Aorta (tissue), 5 donors: ENCODE results near the gene SLC22A23. TPM values are rescaled to one million over a fixed set of nuclear protein-coding genes. Genes with fewer than 3 reads are reported as not detected.
A peak's percentile ranks its signal among the peaks of the same experiment; 100 is the strongest.

Experiments
- ATAC-seq: fragments of 200-7000 bp; cut with Tn5 transposase; one replicate; pipeline ENCODE4 v1.9.1; 2022; ENCODE audit warnings: moderate library complexity; ENCODE audit not compliant: low FRiP score
- DNase-seq, 2 donors: peaks; one replicate each; pipeline ENCODE4 v3.0.0-alpha.2; 2020
- H3K27ac ChIP-seq, 2 donors: one replicate each; pipeline ENCODE4 v1.5.1; 2013; ENCODE audit warnings: low read length in 2 of 2, mild to moderate bottlenecking in 2 of 2, moderate library complexity in 2 of 2, control low read depth in 1 of 2, inconsistent platforms in 1 of 2, low read depth in 1 of 2
- H3K27me3 ChIP-seq, 2 donors: one replicate each; pipeline ENCODE4 v1.6.1; 2013; ENCODE audit warnings: control low read depth in 1 of 2, low read length in 1 of 2, mild to moderate bottlenecking in 1 of 2, moderate library complexity in 1 of 2; ENCODE audit not compliant: insufficient read depth in 2 of 2, control insufficient read depth in 1 of 2
- H3K36me3 ChIP-seq, 2 donors: one replicate each; pipeline ENCODE4 v1.6.1; 2013; ENCODE audit warnings: control low read depth in 1 of 2, low read length in 1 of 2, mild to moderate bottlenecking in 1 of 2; ENCODE audit not compliant: insufficient read depth in 2 of 2, control insufficient read depth in 1 of 2
- H3K4me1 ChIP-seq, 2 donors: one replicate each; pipeline ENCODE4 v1.6.1; 2013; ENCODE audit warnings: low read length in 2 of 2, control low read depth in 1 of 2, mild to moderate bottlenecking in 1 of 2, moderate library complexity in 1 of 2; ENCODE audit not compliant: insufficient read depth in 2 of 2, control insufficient read depth in 1 of 2
- H3K4me3 ChIP-seq, 2 donors: one replicate each; pipeline ENCODE4 v1.5.1; 2013; ENCODE audit warnings: low read length in 2 of 2, control low read depth in 1 of 2, mild to moderate bottlenecking in 1 of 2
- H3K9me3 ChIP-seq: one replicate; pipeline ENCODE4 v1.6.1; 2013; ENCODE audit warnings: mild to moderate bottlenecking, low read length; ENCODE audit not compliant: control insufficient read depth
- WGBS, 2 donors: extraction: QIAGEN DNeasy Blood & Tissue Kit; methylation state at CpG; one replicate each; pipeline ENCODE4 v1.1.7; 2013; 5-methylcytosine and 5-hydroxymethylcytosine counted together
- intact Hi-C, 2 donors: fragments of 100-400 bp; cut with DNase I; formaldehyde crosslinking; loops; one replicate each; pipeline versions ENCODE4 v1.14.2 to v1.15.0; 2022
- polyA plus RNA-seq, 2 donors: library from polyadenylated mRNA; stranded (reverse); fragments of 200-250 nt; gene quantifications; one replicate each; pipeline ENCODE4 v1.2.3, GENCODE V29; 2013
- total RNA-seq, 2 donors: library from RNA; stranded (reverse); fragmentation: NEBNext Ultra II Directional; extraction: Animal tissue kit (Norgen Biotek cat#: 25700); gene quantifications; one replicate each; pipeline ENCODE4 v1.2.1, GENCODE V29; 2021
- donor health status: healthy with polysubstance abuse.
- donor health status: Bipolar disorder and iron deficiency.
- donor health status: DM: no; HTN: no; CAD: no.
- donor health status: DM: no; HTN: no; CAD: no.
- donor health status: DM: yes; HTN: yes; CAD: no.

The SLC22A23 gene
- total and polyA plus RNA-seq, 4 donors: 1.5 to 9.4 (median 4.3) TPM

- intact Hi-C loops: no loop called here
- peak in 1 of 2 donors; percentile 40 for DNase-seq
- WGBS, 2 donors: 86 to 87% methylated on average over 20 of the region's 20 CpGs
Observed at GRCh38 chr6:3314621-3315467, 142.0 kb downstream of the SLC22A23 start.

GRCh38 chr6:3314176-3314575 lies 142.7 kb downstream of the SLC22A23 start:
- ATAC-seq (no peak), DNase-seq (peak in 1 of 2 donors; percentile 17)
- Histone ChIP-seq H3K9me3 (no peaks in the 10 kb centered on the region), H3K4me1 (no peaks in the 10 kb centered on the region), H3K27ac (no peak overlapping the region), H3K4me3 (no peak overlapping the region), H3K36me3 (no peaks in the 10 kb centered on the region), H3K27me3 (no peaks in the 10 kb centered on the region)
- 90 to 94% methylated on average over 7 of the region's 7 CpGs for WGBS, 2 donors
- intact Hi-C loops: no loop called here

More at GRCh38 chr6:3314621-3315467, 142.0 kb downstream of the SLC22A23 start:
- Histone ChIP-seq H3K27me3 (no peaks in the 10 kb centered on the region), H3K4me1 (no peaks in the 10 kb centered on the region), H3K36me3 (no peaks in the 10 kb centered on the region), H3K4me3 (no peak overlapping the region), H3K9me3 (no peaks in the 10 kb centered on the region), H3K27ac (no peak overlapping the region)
- ATAC-seq: no peak

GRCh38 chr6:3312604-3313231 lies 144.1 kb downstream of the SLC22A23 start:
- 74 to 75% methylated on average over 11 of the region's 11 CpGs for WGBS, 2 donors
- ATAC-seq (no peak), DNase-seq (peak; percentile 69 to 73)

GRCh38 chr6:3311826-3312225 lies 145.0 kb downstream of the SLC22A23 start:
- Histone ChIP-seq H3K4me1 (no peaks in the 10 kb centered on the region), H3K27ac (no peak overlapping the region), H3K4me3 (no peak overlapping the region), H3K36me3 (no peaks in the 10 kb centered on the region), H3K9me3 (no peaks in the 10 kb centered on the region), H3K27me3 (no peaks in the 10 kb centered on the region)
- no peak for ATAC-seq
- WGBS, 2 donors: 86 to 90% methylated on average over 6 of the region's 6 CpGs
- intact Hi-C loops: no loop called here
- DNase-seq: no peak

More at GRCh38 chr6:3312604-3313231, 144.1 kb downstream of the SLC22A23 start:
- no peak overlapping the region for H3K27ac ChIP-seq
- intact Hi-C loops: no loop called here
- no peaks in the 10 kb centered on the region for H3K36me3 ChIP-seq
- H3K4me1 ChIP-seq: no peaks in the 10 kb centered on the region
- H3K4me3 ChIP-seq: no peak overlapping the region
- no peaks in the 10 kb centered on the region for H3K27me3 ChIP-seq
- H3K9me3 ChIP-seq: no peaks in the 10 kb centered on the region

GRCh38 chr6:3310703-3311102 lies 146.1 kb downstream of the SLC22A23 start:
- no peak for DNase-seq
- no peak for ATAC-seq

GRCh38 chr6:3310051-3310448 lies 146.8 kb downstream of the SLC22A23 start:
- H3K4me1 ChIP-seq: no peaks in the 10 kb centered on the region
- DNase-seq: peak in 1 of 2 donors; percentile 51
- intact Hi-C loops: no loop called here
- WGBS, 2 donors: 87 to 93% methylated on average over 3 to 6 of the region's 6 CpGs
- no peak overlapping the region for H3K27ac ChIP-seq
- H3K36me3 ChIP-seq: no peaks in the 10 kb centered on the region
- no peaks in the 10 kb centered on the region for H3K9me3 ChIP-seq
- ATAC-seq: no peak
- H3K4me3 ChIP-seq: no peak overlapping the region
- no peaks in the 10 kb centered on the region for H3K27me3 ChIP-seq

More at GRCh38 chr6:3310703-3311102, 146.1 kb downstream of the SLC22A23 start:
- H3K4me1 ChIP-seq: no peaks in the 10 kb centered on the region
- WGBS, 2 donors: 80 to 82% methylated on average over 9 of the region's 9 CpGs
- intact Hi-C loops: no loop called here
- no peaks in the 10 kb centered on the region for H3K9me3 ChIP-seq
- H3K36me3 ChIP-seq: no peaks in the 10 kb centered on the region
- no peak overlapping the region for H3K4me3 ChIP-seq
- H3K27me3 ChIP-seq: no peaks in the 10 kb centered on the region
- no peak overlapping the region for H3K27ac ChIP-seq

GRCh38 chr6:3309391-3310050 lies 147.3 kb downstream of the SLC22A23 start:
- Histone ChIP-seq H3K27ac (no peak overlapping the region), H3K36me3 (no peaks in the 10 kb centered on the region), H3K9me3 (no peaks in the 10 kb centered on the region), H3K4me3 (no peak overlapping the region), H3K27me3 (no peaks in the 10 kb centered on the region), H3K4me1 (no peaks in the 10 kb centered on the region)
- 85 to 91% methylated on average over 11 of the region's 11 CpGs for WGBS, 2 donors
- ATAC-seq (no peak), DNase-seq (peak in 1 of 2 donors; percentile 55)
- intact Hi-C loops: no loop called here

- no peaks in the 10 kb centered on the region for H3K4me1 ChIP-seq
- H3K27ac ChIP-seq: no peak overlapping the region
- ATAC-seq: no peak
- H3K36me3 ChIP-seq: no peaks in the 10 kb centered on the region
- H3K4me3 ChIP-seq: no peak overlapping the region
- DNase-seq: peak in 1 of 2 donors; percentile 25
- intact Hi-C loops: no loop called here
- no peaks in the 10 kb centered on the region for H3K9me3 ChIP-seq
- 91 to 95% methylated on average over 10 of the region's 10 CpGs for WGBS, 2 donors
- H3K27me3 ChIP-seq: no peaks in the 10 kb centered on the region
Observed at GRCh38 chr6:3308106-3308505, 148.7 kb downstream of the SLC22A23 start.
